ENCODE data around the gene POLR3GL. TPM values are rescaled to one million over a fixed set of nuclear protein-coding genes. Genes with fewer than 3 reads are reported as not detected.

Gene POLR3GL
- total and polyA plus RNA-seq, 4 donors, result 9.4 to 34.3 (median 27.3) TPM

- Histone ChIP-seq H3K9me3 (ENCODE audit: control insufficient read depth in 4 of 4, insufficient read depth in 3 of 4, low read length in 3 of 4) (no peaks in the 10 kb centered on the region), H3K27ac (ENCODE audit: low read depth in 1 of 2, low read length in 1 of 2) (peak overlapping the region; percentile 51 to 81), H3K36me3 (ENCODE audit: control insufficient read depth in 4 of 4, insufficient read depth in 4 of 4, low read length in 4 of 4) (no peaks in the 10 kb centered on the region), H3K9ac (ENCODE audit: insufficient read depth in 1 of 2, low read length in 2 of 2) (no peak overlapping the region), H3K27me3 (ENCODE audit: control insufficient read depth in 3 of 3, insufficient read depth in 3 of 3, low read length in 2 of 3) (no peaks in the 10 kb centered on the region), H3K4me3 (no peak overlapping the region), H3K4me1 (ENCODE audit: control insufficient read depth in 5 of 5, insufficient read depth in 5 of 5, low read length in 5 of 5) (peaks cover 0 to 4% (median 1%) of the 10 kb centered on the region in 5 donors)
- ATAC-seq (ENCODE audit: insufficient read depth, low FRiP score) (no peak), DNase-seq (no peak)
- TF ChIP-seq CTCF (IDR thresholded peaks at IDR 0.05; ENCODE audit: control extremely low read depth, extremely low read depth), result no peak
- WGBS, 2 donors, result 87 to 91% methylated on average over 8 of the region's 8 CpGs
Observed at GRCh38 chr1:146007489-146008133, 43.1 kb downstream of the POLR3GL start.

GRCh38 chr1:146010126-146010738 is 45.7 kb downstream of the POLR3GL start:
- DNase-seq (no peak), ATAC-seq (ENCODE audit: insufficient read depth, low FRiP score) (peak; percentile 46)
- Histone ChIP-seq H3K4me1 (ENCODE audit: control insufficient read depth in 5 of 5, insufficient read depth in 5 of 5, low read length in 5 of 5) (peaks cover 0 to 8% (median 1%) of the 10 kb centered on the region in 5 donors), H3K9me3 (ENCODE audit: control insufficient read depth in 4 of 4, insufficient read depth in 3 of 4, low read length in 3 of 4) (no peaks in the 10 kb centered on the region), H3K36me3 (ENCODE audit: control insufficient read depth in 4 of 4, insufficient read depth in 4 of 4, low read length in 4 of 4) (no peaks in the 10 kb centered on the region), H3K27ac (ENCODE audit: low read depth in 1 of 2, low read length in 1 of 2) (peak overlapping the region; percentile 33 to 43), H3K27me3 (ENCODE audit: control insufficient read depth in 3 of 3, insufficient read depth in 3 of 3, low read length in 2 of 3) (peaks cover 0 to 4% (median 3%) of the 10 kb centered on the region in 3 donors), H3K4me3 (no peak overlapping the region), H3K9ac (ENCODE audit: insufficient read depth in 1 of 2, low read length in 2 of 2) (no peak overlapping the region)
- WGBS, 2 donors, result 61 to 84% methylated on average over 8 of the region's 8 CpGs
- TF ChIP-seq CTCF (IDR thresholded peaks at IDR 0.05; ENCODE audit: control extremely low read depth, extremely low read depth), result no peak

GRCh38 chr1:146012703-146013558 is 48.4 kb downstream of the POLR3GL start:
- Histone ChIP-seq H3K27ac (ENCODE audit: low read depth in 1 of 2, low read length in 1 of 2) (no peak overlapping the region), H3K27me3 (ENCODE audit: control insufficient read depth in 3 of 3, insufficient read depth in 3 of 3, low read length in 2 of 3) (peaks cover 0 to 7% (median 5%) of the 10 kb centered on the region in 3 donors), H3K9ac (ENCODE audit: insufficient read depth in 1 of 2, low read length in 2 of 2) (no peak overlapping the region), H3K36me3 (ENCODE audit: control insufficient read depth in 4 of 4, insufficient read depth in 4 of 4, low read length in 4 of 4) (no peaks in the 10 kb centered on the region), H3K4me3 (no peak overlapping the region), H3K4me1 (ENCODE audit: control insufficient read depth in 5 of 5, insufficient read depth in 5 of 5, low read length in 5 of 5) (peaks cover 0 to 5% (median 0%) of the 10 kb centered on the region in 5 donors), H3K9me3 (ENCODE audit: control insufficient read depth in 4 of 4, insufficient read depth in 3 of 4, low read length in 3 of 4) (no peaks in the 10 kb centered on the region)
- peak; percentile 91 for TF ChIP-seq CTCF (IDR thresholded peaks at IDR 0.05; ENCODE audit: control extremely low read depth, extremely low read depth)
- DNase-seq, result peak; percentile 35 to 87 (median 85)
- 2 to 10% methylated on average over 4 of the region's 4 CpGs for WGBS, 2 donors
- peak; percentile 15 for ATAC-seq (ENCODE audit: insufficient read depth, low FRiP score)
